Neural cell (in vitro differentiated cells): ENCODE results near the gene PRRG3.

Experiments
- EZH2 ChIP-seq: fragments of 200-600, 300-800 bp; shearing (Covaris generic), sonication (generic); IDR thresholded peaks from 2 replicates; pipeline ENCODE4 v1.6.1; 2014; ENCODE audit warnings: antibody characterized with exemption, low read length, borderline replicate concordance, mild to moderate bottlenecking; ENCODE audit not compliant: insufficient read depth, poor library complexity, severe bottlenecking
- TAF1 ChIP-seq: IDR thresholded peaks from 2 replicates; pipeline ENCODE4 v1.6.1; 2012; ENCODE audit warnings: low read depth
- TF ChIP-seq, protein P1 (sequence below): fragments of 450-650 bp; IDR thresholded peaks from 2 replicates; pipeline ENCODE4 v1.5.1; 2014; ENCODE audit warnings: antibody characterized with exemption, mild to moderate bottlenecking, moderate library complexity; ENCODE audit not compliant: poor library complexity, severe bottlenecking

DNA sequence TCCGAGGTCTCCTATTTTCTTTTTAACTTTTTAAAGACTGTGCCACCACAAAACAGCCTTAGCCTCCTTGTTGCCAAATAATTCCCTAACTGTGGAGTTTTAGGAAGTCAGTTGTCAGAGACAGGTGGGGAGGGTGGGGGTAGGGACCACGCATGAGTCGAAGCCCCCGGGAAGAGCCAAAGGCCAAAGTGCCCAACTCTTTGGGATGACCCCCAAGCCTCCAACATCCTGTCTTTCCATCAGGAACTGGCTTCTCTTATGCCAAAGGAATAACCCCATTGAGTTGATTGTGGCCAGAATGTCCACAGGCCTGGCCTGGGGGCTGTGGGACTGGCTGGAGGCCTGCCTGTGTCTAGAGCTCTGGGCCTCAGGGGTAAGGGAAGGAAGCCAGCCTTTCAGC is 5.8 kb downstream of the PRRG3 start:
- TF ChIP-seq TAF1 (no peak), EZH2 (no peak)
- TF ChIP-seq, protein P1, sequence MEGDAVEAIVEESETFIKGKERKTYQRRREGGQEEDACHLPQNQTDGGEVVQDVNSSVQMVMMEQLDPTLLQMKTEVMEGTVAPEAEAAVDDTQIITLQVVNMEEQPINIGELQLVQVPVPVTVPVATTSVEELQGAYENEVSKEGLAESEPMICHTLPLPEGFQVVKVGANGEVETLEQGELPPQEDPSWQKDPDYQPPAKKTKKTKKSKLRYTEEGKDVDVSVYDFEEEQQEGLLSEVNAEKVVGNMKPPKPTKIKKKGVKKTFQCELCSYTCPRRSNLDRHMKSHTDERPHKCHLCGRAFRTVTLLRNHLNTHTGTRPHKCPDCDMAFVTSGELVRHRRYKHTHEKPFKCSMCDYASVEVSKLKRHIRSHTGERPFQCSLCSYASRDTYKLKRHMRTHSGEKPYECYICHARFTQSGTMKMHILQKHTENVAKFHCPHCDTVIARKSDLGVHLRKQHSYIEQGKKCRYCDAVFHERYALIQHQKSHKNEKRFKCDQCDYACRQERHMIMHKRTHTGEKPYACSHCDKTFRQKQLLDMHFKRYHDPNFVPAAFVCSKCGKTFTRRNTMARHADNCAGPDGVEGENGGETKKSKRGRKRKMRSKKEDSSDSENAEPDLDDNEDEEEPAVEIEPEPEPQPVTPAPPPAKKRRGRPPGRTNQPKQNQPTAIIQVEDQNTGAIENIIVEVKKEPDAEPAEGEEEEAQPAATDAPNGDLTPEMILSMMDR, result no peak
